WERI-Rb-1 (cell line): ENCODE measurements around the gene SEMA3F.

ENCODE experiments used
- DNase-seq: peaks from one replicate; pipeline ENCODE4 v3.0.0-alpha.2; 2020
- H3K27ac ChIP-seq: fragments of 250-450 bp; sonication (Bioruptor Pico); 2 replicates; pipeline ENCODE4 v1.5.1; 2020; ENCODE audit warnings: mild to moderate bottlenecking, moderate library complexity
- H3K27me3 ChIP-seq: fragments of 250-450 bp; sonication (Bioruptor Pico); 2 replicates; pipeline ENCODE4 v1.5.1; 2021; ENCODE audit warnings: mild to moderate bottlenecking, low read depth, moderate library complexity; ENCODE audit not compliant: insufficient read depth, severe bottlenecking
- H3K36me3 ChIP-seq: fragments of 250-450 bp; sonication (Bioruptor Pico); 2 replicates; pipeline ENCODE4 v1.5.1; 2020; ENCODE audit warnings: mild to moderate bottlenecking, moderate library complexity
- H3K4me3 ChIP-seq: 2 replicates; pipeline ENCODE4 v1.5.1; 2011; ENCODE audit warnings: low read depth, mild to moderate bottlenecking, control low read depth, low read length
- H3K9me3 ChIP-seq: fragments of 250-450 bp; sonication (Bioruptor Pico); 2 replicates; pipeline ENCODE4 v1.5.1; 2021; ENCODE audit warnings: mild to moderate bottlenecking, moderate library complexity; ENCODE audit not compliant: severe bottlenecking
- CTCF ChIP-seq: IDR thresholded peaks from 2 replicates; pipeline ENCODE4 v1.5.1; 2011; ENCODE audit warnings: low read depth, mild to moderate bottlenecking, control low read depth, inconsistent platforms, low read length

SEMA3F gene

GRCh38 chr3:50128001-50128400 is 27.1 kb upstream of the SEMA3F start:
- H3K27me3 ChIP-seq = no peaks in the 10 kb centered on the region
- no peak for DNase-seq

GRCh38 chr3:50130436-50130835 is 24.7 kb upstream of the SEMA3F start:
- TF ChIP-seq CTCF = no peak
- H3K4me3 ChIP-seq = no peak overlapping the region
- H3K9me3 ChIP-seq = no peaks in the 10 kb centered on the region
- H3K36me3 ChIP-seq = no peaks in the 10 kb centered on the region
- H3K27ac ChIP-seq = peak overlapping the region; percentile 98
- no peaks in the 10 kb centered on the region for H3K27me3 ChIP-seq
- DNase-seq = no peak

More at GRCh38 chr3:50128001-50128400, 27.1 kb upstream of the SEMA3F start:
- H3K27ac ChIP-seq = peak overlapping the region; percentile 93
- no peaks in the 10 kb centered on the region for H3K9me3 ChIP-seq
- H3K36me3 ChIP-seq = no peaks in the 10 kb centered on the region
- no peak overlapping the region for H3K4me3 ChIP-seq
- no peak for TF ChIP-seq CTCF

- peak overlapping the region; percentile 98 for H3K27ac ChIP-seq
- H3K27me3 ChIP-seq = no peaks in the 10 kb centered on the region
- peak overlapping the region; percentile 11; the same call in 1 of the 2 replicates for H3K4me3 ChIP-seq
- TF ChIP-seq CTCF = no peak
- DNase-seq = peak; percentile 96
- no peaks in the 10 kb centered on the region for H3K36me3 ChIP-seq
- no peaks in the 10 kb centered on the region for H3K9me3 ChIP-seq
Observed at GRCh38 chr3:50132421-50133282, 22.5 kb upstream of the SEMA3F start.

GRCh38 chr3:50133283-50133615 is 21.9 kb upstream of the SEMA3F start:
- Histone ChIP-seq H3K27ac (peak overlapping the region; percentile 98), H3K9me3 (no peaks in the 10 kb centered on the region), H3K4me3 (peak overlapping the region; percentile 48), H3K27me3 (no peaks in the 10 kb centered on the region), H3K36me3 (no peaks in the 10 kb centered on the region)
- 0 out of 2 replicates have a peak, but pooled peaks have one; percentile 29 for TF ChIP-seq CTCF
- DNase-seq = peak; percentile 94

- no peak for TF ChIP-seq CTCF
- Histone ChIP-seq H3K27ac (peak overlapping the region; percentile 98), H3K27me3 (no peaks in the 10 kb centered on the region), H3K9me3 (no peaks in the 10 kb centered on the region), H3K4me3 (peak overlapping the region; percentile 48), H3K36me3 (no peaks in the 10 kb centered on the region)
- DNase-seq = no peak
Observed at GRCh38 chr3:50134367-50134766, 20.8 kb upstream of the SEMA3F start.
